Astrocyte (in vitro differentiated cells and primary cell): ENCODE measurements around the gene BDNF. TPM values are rescaled to one million over a fixed set of nuclear protein-coding genes. Genes with fewer than 3 reads are reported as not detected.

Experiments used
- DNase-seq: peaks from one replicate; pipeline ENCODE4 v3.0.0-alpha.2; 2010; ENCODE audit warnings: low read depth
- FAIRE-seq: peaks from 2 replicates; lab custom pipeline; 2011; peaks lifted over from hg19 to GRCh38; lab: Jason Lieb, UNC
- H2AFZ ChIP-seq: 2 replicates; pipeline ENCODE4 v1.6.0; 2012; ENCODE audit warnings: low read depth, low read length, inconsistent platforms
- H3K27ac ChIP-seq: 2 replicates; pipeline ENCODE4 v1.5.1; 2011; ENCODE audit warnings: low read depth, low read length, inconsistent platforms
- H3K27me3 ChIP-seq: 2 replicates; pipeline ENCODE4 v1.6.0; 2011; ENCODE audit warnings: low read length, inconsistent platforms; ENCODE audit not compliant: insufficient read depth
- H3K36me3 ChIP-seq: 2 replicates; pipeline ENCODE4 v1.5.1; 2011; ENCODE audit warnings: low read length, inconsistent platforms; ENCODE audit not compliant: insufficient read depth
- H3K4me1 ChIP-seq: 2 replicates; pipeline ENCODE4 v1.5.1; 2011; ENCODE audit warnings: low read length, inconsistent platforms; ENCODE audit not compliant: insufficient read depth
- H3K4me2 ChIP-seq: 2 replicates; pipeline ENCODE4 v1.6.0; 2012; ENCODE audit warnings: low read length, inconsistent platforms
- H3K4me3 ChIP-seq: 2 replicates; pipeline ENCODE4 v1.5.1; 2011; ENCODE audit warnings: low read depth, mild to moderate bottlenecking, low read length, inconsistent platforms; ENCODE audit not compliant: insufficient read depth
- H3K79me2 ChIP-seq: 2 replicates; pipeline ENCODE4 v1.6.0; 2012; ENCODE audit warnings: mild to moderate bottlenecking, low read length, inconsistent platforms; ENCODE audit not compliant: insufficient read depth
- H3K9ac ChIP-seq: 2 replicates; pipeline ENCODE4 v1.6.0; 2012; ENCODE audit warnings: mild to moderate bottlenecking, low read length, inconsistent platforms
- H3K9me3 ChIP-seq: 2 replicates; pipeline ENCODE4 v1.5.1; 2012; ENCODE audit warnings: low read depth, mild to moderate bottlenecking, low read length, inconsistent platforms; ENCODE audit not compliant: insufficient read depth
- H4K20me1 ChIP-seq: 2 replicates; pipeline ENCODE4 v1.6.0; 2012; ENCODE audit warnings: low read length, inconsistent platforms; ENCODE audit not compliant: insufficient read depth
- H3K27ac Mint-ChIP-seq: one replicate; pipeline ENCODE4 v1.8.0; 2021; ENCODE audit warnings: mild to moderate bottlenecking, mixed read lengths; ENCODE audit not compliant: unreplicated experiment
- H3K27me3 Mint-ChIP-seq: one replicate; pipeline ENCODE4 v1.8.0; 2021; ENCODE audit warnings: low read depth, mixed read lengths; ENCODE audit not compliant: unreplicated experiment
- H3K36me3 Mint-ChIP-seq: one replicate; pipeline ENCODE4 v1.8.0; 2021; ENCODE audit warnings: low read depth, mixed read lengths; ENCODE audit not compliant: unreplicated experiment
- H3K4me1 Mint-ChIP-seq: one replicate; pipeline ENCODE4 v1.8.0; 2021; ENCODE audit warnings: low read depth, mixed read lengths; ENCODE audit not compliant: unreplicated experiment
- H3K4me3 Mint-ChIP-seq: one replicate; pipeline ENCODE4 v1.8.0; 2021; ENCODE audit warnings: mild to moderate bottlenecking, moderate library complexity, mixed read lengths; ENCODE audit not compliant: unreplicated experiment
- H3K9me3 Mint-ChIP-seq: one replicate; pipeline ENCODE4 v1.8.0; 2021; ENCODE audit warnings: mild to moderate bottlenecking, mixed read lengths; ENCODE audit not compliant: unreplicated experiment
- CTCF ChIP-seq: IDR thresholded peaks from 2 replicates; pipeline ENCODE4 v1.5.1; 2011; ENCODE audit warnings: low read depth, mild to moderate bottlenecking, inconsistent platforms, low read length, moderate library complexity; ENCODE audit not compliant: insufficient read depth
- EZH2 ChIP-seq: IDR thresholded peaks from 2 replicates; pipeline ENCODE4 v1.6.1; 2012; ENCODE audit warnings: mild to moderate bottlenecking, low read length, inconsistent platforms; ENCODE audit not compliant: insufficient read depth
- total RNA-seq: library from RNA; stranded (reverse); gene quantifications from 2 replicates; pipeline ENCODE4 v1.2.1, GENCODE V29; 2021

BDNF gene
- total RNA-seq, 1 donor from 2014 or later = 27.2 TPM

DNA sequence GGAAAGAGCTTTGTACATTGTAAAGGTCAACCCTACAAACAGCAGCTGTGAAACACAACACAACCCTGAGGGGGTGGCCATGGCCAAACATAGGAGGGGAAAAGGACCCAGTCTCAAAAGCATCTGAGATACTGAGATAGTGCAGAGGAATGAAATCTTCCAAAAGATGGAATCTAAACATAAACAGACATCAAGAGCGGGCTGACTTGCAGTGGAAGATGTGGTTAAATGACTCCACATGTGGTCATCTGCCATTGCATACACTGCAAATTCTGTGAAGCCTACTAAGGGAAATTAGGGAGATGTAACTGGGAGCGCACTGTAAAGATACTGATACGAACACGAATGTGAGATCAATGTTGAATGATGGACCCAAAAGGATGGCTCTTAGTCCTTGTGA, 22.0 kb downstream of the BDNF start:
- H3K4me2 ChIP-seq = peak overlapping the region; percentile 14

DNA sequence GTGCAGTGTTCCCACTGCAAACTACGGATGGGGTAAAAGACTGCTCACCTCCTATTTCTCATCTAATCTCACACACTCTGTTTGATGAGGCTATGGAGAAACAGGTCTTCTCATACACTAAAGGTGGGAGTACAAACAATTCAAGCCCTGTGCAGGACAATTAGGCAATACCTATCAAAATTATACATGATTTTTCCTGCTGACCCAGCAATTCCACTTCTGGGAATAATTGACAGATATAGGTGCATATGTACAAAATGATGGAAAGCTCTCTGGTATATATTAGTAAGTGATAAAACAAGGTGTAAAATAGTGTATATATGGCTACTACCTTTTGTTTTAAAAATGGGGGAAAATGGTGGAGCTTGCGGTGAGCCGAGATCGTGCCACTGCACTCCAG, 23.1 kb downstream of the BDNF start:
- Mint-ChIP-seq H3K27ac (no peak overlapping the region), H3K27me3 (no peaks in the 10 kb centered on the region), H3K9me3 (no peaks in the 10 kb centered on the region), H3K4me3 (no peak overlapping the region), H3K4me1 (peaks cover 31% of the 10 kb centered on the region), H3K36me3 (peaks cover 10% of the 10 kb centered on the region)
- Histone ChIP-seq H3K79me2 (peaks cover 100% of the 10 kb centered on the region), H3K4me3 (no peak overlapping the region), H3K36me3 (peaks cover 4% of the 10 kb centered on the region), H3K4me2 (no peak overlapping the region), H3K9ac (no peak overlapping the region), H3K27me3 (no peaks in the 10 kb centered on the region), H3K27ac (no peak overlapping the region), H2AFZ (no peak overlapping the region), H4K20me1 (peaks cover 93% of the 10 kb centered on the region), H3K4me1 (peaks cover 10% of the 10 kb centered on the region), H3K9me3 (no peaks in the 10 kb centered on the region)
- FAIRE-seq (no peak), DNase-seq (no peak)
- TF ChIP-seq EZH2 (no peak), CTCF (no peak)

More for the DNA sequence above, 22.0 kb downstream of the BDNF start:
- no peaks in the 10 kb centered on the region for H3K27me3 Mint-ChIP-seq
- Histone ChIP-seq H3K9me3 (no peaks in the 10 kb centered on the region), H3K27ac (no peak overlapping the region), H4K20me1 (peaks cover 85% of the 10 kb centered on the region), H3K27me3 (no peaks in the 10 kb centered on the region), H3K79me2 (peaks cover 91% of the 10 kb centered on the region), H3K36me3 (peaks cover 4% of the 10 kb centered on the region), H3K4me1 (peaks cover 10% of the 10 kb centered on the region), H3K4me3 (no peak overlapping the region), H3K9ac (no peak overlapping the region), H2AFZ (no peak overlapping the region)
- DNase-seq (peak; percentile 63), FAIRE-seq (peak; percentile 56)
- peaks cover 12% of the 10 kb centered on the region for H3K36me3 Mint-ChIP-seq
- H3K9me3 Mint-ChIP-seq = peaks cover 6% of the 10 kb centered on the region
- H3K4me3 Mint-ChIP-seq = no peak overlapping the region
- H3K4me1 Mint-ChIP-seq = peaks cover 29% of the 10 kb centered on the region
- H3K27ac Mint-ChIP-seq = no peak overlapping the region
- TF ChIP-seq EZH2 (no peak), CTCF (no peak)

DNA sequence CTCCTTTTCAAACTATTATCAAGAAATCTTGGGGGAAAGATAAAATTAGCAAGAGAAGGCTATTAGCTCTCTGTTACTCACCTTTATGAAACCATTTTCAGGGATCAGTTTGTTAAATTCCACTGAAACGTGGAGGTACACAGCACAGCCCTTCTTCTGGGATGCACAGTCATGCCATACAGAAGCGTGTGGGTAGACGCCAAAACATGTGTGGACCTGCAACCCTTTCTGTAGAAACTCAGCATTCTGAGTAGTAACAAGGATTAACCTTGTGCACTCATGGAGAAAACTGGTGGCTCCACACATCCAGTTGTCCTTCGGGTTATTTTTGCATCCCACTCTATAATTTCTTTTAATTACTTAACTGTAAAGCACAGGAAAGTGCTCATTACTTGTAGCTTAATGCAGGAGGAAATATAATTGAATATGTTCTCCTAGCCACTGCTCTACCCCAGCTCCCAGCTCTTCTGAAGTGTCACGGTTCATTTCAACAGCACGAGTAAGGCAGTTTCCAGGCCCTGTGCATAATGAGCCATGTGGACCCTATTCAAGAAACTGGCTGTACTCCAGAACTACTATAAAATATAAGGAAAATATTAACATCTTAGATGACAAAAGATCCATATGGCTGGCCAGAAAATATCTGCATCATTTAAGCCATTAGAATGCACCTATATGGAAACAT, 26.1 kb downstream of the BDNF start:
- H3K36me3 Mint-ChIP-seq = peaks cover 6% of the 10 kb centered on the region

More for the DNA sequence above, 26.1 kb downstream of the BDNF start:
- H3K4me3 ChIP-seq = no peak overlapping the region
- peaks cover 86% of the 10 kb centered on the region for H3K79me2 ChIP-seq
- no peak for FAIRE-seq
- Mint-ChIP-seq H3K27ac (no peak overlapping the region), H3K4me1 (peaks cover 25% of the 10 kb centered on the region), H3K27me3 (no peaks in the 10 kb centered on the region), H3K4me3 (no peak overlapping the region), H3K9me3 (no peaks in the 10 kb centered on the region)
- no peak overlapping the region for H2AFZ ChIP-seq
- H3K9me3 ChIP-seq = no peaks in the 10 kb centered on the region
- TF ChIP-seq EZH2 = no peak
- TF ChIP-seq CTCF = no peak
- H4K20me1 ChIP-seq = peaks cover 70% of the 10 kb centered on the region
- H3K4me1 ChIP-seq = peaks cover 6% of the 10 kb centered on the region
- no peak for DNase-seq
- H3K9ac ChIP-seq = no peak overlapping the region
- no peak overlapping the region for H3K4me2 ChIP-seq
- H3K27me3 ChIP-seq = no peaks in the 10 kb centered on the region
- no peak overlapping the region for H3K27ac ChIP-seq
- no peaks in the 10 kb centered on the region for H3K36me3 ChIP-seq
